Activated CD4-positive, alpha-beta T cell treated with anti-CD3 and anti-CD28 coated beads, Interleukin-2, amount 50 U/mL, for 48 hours (primary cell): Measurements from ENCODE around the gene NEK7.

Experiments
- DNase-seq, 2 experiments: peaks; one replicate each; pipeline ENCODE4 v3.0.0-alpha.2; 2020

The NEK7 gene

GRCh38 chr1:198363625-198364151 is 206.9 kb downstream of the NEK7 start:
- DNase-seq = no peak

- DNase-seq = no peak
Observed at GRCh38 chr1:198364471-198364870, 207.7 kb downstream of the NEK7 start.

GRCh38 chr1:198367296-198367695 is 210.5 kb downstream of the NEK7 start:
- no peak for DNase-seq

- DNase-seq = no peak
Observed at GRCh38 chr1:198370996-198371395, 214.2 kb downstream of the NEK7 start.
